GM19455 (cell line): ENCODE data around the gene RHD.
"Not testable (repeated sequence)": the region's sequence is repeated elsewhere in the genome, so short reads cannot be mapped to it uniquely, and the experiment has no call there.

Experiments used
- ATAC-seq: cut with Tn5 transposase; IDR thresholded peaks from one replicate; pipeline ENCODE4 v1.9.1; 2021; ENCODE audit not compliant: unreplicated experiment

Gene RHD

DNA sequence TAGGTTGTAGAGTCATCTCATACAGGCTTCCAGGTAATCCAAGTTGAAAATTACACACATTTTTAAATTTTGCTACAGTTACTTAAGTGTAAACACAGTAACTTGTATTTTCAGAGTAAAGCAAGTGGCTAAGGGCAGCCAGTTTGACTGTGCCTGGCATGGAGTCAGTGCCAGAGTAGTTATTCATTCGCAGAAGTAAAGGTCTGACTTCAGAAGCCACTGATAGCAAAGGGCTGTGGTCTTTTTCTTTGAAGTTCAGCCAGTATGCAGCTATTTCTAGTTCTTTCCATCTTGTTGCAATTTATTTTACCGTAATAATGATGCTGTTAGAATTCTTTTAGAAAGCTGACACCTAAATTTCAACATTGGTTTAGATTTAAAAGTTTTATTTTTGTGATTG, 75.2 kb downstream of the RHD start:
- ATAC-seq: no peak

DNA sequence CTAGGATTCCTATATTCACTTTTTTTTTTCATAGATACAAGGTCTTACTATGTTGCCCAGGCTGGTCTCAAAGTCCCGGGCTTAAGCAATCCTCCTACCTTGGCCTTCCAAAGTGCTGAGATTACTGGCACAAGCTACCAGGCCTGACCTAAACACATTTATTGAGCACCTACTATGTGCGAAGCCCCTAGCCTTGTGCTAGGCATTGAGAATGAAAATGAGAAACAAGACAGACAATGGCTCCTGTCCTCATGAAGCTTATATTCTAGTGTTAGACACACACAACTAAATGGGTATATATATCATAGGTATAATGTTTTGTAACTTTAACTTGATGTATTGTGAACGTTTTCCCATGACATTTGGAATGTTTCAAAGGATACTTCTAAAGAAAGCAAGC, 77.3 kb downstream of the RHD start:
- ATAC-seq: no peak

DNA sequence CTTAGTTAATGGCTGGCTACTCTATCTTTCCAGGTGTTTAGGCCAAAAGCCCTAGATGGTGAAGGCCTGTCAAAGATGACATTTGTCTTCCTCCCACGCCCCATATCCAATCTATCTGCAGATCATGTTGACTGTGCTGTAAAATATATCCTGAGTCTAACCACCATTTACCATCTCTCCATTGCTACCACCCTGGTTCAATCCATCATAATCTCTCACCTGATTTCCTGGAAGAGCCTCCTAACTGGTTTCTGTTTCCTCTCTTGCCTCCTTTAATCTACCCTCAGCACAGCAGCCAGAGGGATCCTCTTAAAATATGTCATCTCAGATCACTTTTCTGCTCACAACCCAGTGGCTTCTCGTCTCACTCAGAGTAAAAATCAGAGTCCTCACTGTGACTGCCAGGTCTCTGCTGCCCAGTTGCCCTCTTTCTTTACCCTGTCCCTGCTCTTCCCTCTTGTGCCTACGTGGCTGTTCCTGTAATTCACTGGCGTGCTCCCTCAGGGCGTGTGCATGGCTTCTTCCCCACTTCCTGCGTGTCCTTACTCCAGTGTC, 83.6 kb downstream of the RHD start:
- ATAC-seq: no peak

DNA sequence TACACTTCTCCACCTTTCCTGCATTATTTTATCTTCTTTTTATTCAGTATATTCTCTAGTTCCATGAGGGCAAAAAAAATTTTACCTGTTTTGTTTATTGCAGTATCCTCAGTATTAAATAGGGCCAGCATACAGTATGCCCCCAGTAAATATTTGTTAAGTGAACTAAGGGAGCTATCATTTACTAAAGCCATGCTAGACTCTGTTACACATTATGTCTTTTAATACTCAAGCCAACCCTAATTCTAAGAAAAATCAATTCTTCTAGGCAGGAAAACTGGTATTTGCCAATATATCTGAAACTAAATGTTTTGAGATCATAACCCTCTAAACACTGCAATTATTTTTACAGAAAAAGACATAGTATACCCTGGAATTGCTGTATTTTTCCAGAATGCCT, 84.1 kb downstream of the RHD start:
- ATAC-seq: no peak

DNA sequence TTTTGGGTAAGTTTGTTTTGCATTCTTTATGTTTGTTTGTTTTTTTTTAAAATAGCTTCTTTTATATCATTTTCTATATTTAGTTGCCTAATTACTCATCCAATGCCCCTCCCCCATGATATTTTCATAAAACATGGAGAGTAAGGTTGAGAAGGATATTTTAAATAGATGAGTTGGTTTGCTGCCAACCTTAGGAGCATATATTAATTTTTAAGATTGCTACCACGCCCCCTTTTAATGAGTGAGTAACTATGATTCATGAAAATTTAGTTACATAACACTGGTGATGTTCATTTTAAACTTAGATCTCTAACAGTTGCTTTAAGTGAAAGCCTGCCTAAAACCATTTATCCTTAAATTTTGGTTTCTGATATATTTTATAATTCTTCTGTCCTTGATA, 84.5 kb downstream of the RHD start:
- no peak for ATAC-seq

DNA sequence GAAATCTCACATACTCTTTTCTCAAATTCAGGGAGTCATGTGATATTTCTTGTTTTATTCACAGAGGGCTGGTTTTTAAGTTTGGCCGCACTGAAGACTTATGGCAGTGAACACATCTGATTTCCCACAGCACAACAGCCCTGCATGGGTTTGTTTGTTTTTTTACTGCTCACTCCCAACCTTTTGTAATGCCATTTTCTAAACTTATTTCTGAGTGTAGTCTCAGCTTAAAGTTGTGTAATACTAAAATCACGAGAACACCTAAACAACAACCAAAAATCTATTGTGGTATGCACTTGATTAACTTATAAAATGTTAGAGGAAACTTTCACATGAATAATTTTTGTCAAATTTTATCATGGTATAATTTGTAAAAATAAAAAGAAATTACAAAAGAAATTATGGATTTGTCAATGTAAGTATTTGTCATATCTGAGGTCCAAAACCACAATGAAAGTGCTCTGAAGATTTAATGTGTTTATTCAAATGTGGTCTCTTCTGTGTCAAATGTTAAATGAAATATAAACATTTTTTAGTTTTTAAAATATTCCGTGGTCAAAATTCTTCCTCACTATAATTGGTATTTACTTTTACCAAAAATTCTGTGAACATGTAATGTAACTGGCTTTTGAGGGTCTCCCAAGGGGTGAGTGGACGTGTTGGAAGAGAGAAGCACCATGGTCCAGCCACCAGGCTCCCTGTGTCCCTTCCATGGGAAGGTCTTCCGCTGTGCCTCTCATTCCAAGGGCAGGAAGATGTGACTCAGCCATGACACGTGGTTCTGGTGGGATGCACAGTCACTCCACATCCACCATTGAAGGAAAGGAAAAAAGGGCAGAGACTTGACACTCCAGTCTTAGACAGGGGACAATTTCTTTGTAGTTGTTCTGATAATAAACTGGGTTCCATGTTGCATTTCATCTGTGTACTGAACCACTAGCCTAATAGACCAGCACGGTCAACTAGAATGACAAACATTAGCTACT, 88.6 kb downstream of the RHD start:
- ATAC-seq: no peak

DNA sequence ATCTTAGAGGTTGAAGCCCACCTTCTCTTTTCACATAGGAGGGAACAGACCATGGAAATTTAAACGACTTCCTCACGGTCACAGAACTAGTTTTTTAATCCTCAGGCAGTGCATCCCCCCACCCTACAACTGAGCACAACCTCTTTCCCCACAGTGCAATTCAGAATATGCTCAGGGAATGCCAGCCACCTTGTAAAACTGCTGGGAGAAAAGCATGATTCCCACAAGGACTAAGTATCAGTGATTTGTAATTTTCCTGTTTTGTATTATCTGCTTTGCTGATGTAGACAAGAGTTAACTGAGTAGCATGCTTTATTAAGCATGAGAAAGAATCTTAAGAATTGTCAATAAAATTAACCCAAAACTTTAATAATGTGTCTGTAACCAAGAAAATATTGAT, 89.6 kb downstream of the RHD start:
- ATAC-seq: no peak

DNA sequence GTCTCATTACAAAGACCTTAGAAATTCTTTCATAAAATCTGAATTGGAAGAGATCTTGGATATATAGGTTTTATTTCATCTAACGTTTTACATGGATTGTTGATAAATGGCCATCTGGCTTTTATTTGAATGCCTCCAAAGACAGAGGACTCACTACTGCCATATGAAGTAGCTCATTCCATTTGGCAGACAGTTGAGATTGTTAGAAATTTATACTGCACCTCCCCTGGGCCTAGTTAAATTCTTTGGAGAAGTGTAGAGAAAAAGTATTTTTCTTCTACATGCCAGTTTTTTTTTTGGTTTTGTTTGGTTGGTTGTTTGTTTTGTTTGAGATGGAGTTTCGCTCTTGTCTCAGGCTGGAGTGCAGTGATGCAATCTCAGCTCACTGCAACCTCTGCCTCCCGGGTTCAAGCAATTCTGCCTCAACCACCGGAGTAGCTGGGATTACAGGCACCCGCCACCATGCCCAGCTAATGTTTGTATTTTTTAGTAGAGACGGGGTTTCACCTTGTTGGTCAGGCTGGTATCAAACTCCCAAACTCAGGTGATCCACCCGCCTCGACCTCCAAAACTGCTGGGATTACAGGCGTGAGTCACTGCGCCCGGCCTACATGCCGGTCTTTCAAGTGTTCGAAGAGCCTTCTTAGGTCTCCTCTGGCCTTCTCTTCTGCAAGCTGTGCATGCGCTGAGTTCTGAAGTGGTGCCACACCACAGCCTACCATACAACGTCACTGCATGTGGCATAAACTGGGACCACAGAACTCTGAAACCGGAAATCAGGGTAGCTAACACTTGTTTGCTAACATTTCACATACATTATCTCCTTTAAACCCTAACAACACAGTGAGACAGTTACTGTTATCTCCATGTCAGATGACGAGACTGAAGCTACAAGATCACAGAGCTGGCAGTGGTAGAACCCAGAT, 90.6 kb downstream of the RHD start:
- not testable (repeated sequence) for ATAC-seq

DNA sequence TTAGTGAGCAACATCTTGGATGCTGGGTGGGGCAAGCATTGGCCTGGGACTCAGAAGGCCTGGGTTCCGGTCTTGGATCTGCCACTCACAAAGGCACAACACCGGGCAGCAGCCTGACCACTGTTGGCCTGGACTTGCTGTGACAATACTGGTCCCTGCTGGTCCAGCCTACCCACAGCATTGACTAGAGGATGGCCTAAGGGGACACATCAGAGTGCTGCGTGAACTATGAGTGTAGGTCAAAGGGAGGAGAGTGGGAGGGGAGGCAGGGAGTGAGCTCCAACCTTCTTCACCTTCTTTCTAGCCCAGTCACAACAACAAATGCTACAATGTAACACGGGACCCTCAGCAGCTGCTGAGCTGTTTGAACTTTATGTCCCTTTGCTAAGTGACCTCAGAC, 96.9 kb downstream of the RHD start:
- ATAC-seq: no peak

DNA sequence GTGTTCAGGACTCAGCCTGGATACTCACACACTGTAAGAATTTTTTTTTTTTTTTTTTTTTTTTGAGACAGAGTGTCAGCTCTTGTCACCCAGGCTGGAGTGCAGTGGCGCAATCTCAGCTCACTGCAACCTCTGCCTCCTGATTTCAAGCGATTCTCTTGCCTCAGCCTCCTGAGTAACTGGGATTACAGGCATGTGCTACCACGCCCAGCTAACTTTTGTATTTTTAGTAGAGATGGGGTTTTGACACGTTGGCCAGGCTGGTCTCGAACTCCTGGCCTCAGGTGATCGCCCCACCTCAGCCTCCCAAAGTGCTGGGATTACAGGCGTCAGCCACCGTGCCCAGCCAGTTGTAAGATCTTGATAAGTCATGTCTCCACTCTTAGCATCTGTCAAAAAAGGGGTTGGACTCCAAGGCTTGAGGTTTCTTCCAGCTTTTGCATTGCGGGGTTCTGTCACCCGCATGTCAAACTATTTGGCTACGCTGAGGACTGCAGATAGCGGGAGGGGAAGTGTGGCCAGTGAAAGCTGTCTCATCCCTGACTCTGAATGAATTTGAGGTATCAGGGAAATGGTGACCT, 97.5 kb downstream of the RHD start:
- ATAC-seq: not testable (repeated sequence)

DNA sequence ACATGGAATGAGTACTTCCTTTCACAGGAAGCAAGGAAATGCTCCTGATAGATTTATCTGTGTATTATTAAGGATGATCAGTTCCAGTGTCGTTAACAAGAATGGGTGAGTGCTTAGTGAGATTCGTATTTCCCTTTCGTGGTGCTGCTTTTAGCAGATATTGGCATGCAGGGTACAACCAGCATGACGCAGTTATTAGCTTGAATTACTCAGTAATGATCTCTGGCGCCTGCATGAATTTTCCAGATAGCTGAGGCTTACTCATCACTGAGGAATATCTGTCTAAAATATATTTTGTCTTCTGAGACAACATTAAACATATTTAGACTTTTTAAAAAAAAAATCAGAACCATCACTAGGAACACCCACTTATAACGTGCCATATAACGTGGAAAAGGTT, 99.4 kb downstream of the RHD start:
- ATAC-seq: not testable (repeated sequence)

DNA sequence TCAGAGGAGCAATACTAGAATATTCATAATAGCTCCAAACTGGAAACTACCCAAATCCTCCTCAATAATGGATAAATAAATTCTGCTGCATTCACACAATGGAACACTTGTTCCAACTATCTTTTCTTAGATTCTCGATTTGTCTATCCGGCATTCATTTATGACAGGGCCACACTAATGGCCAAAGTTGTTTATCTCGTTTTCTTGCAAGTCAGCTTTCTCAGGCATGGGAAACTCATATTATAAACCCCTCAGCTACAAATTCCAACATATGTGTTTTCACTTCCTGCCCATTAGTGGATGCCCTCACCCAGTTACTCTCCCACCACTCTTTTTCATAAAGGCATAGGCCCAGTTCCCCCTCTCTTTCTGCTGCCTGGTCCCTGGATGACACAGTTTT, 106.1 kb downstream of the RHD start:
- not testable (repeated sequence) for ATAC-seq
